Cardiac muscle cell (in vitro differentiated cells and primary cell): ENCODE results near the gene LMBR1. TPM values are rescaled to one million over a fixed set of nuclear protein-coding genes. Genes with fewer than 3 reads are reported as not detected.
A peak's percentile ranks its signal among the peaks of the same experiment; 100 is the strongest.

Experiments
- DNase-seq, 2 donors: peaks; one replicate each; pipeline versions ENCODE4 v3.0.0 to v3.0.0-alpha.2; 2010 to 2017; ENCODE audit warnings: low read depth in 1 of 2, low spot score in 1 of 2
- H3K27ac ChIP-seq: fragments of 200-600 bp; sonication (generic); 2 replicates; pipeline ENCODE4 v1.5.1; 2016
- H3K27me3 ChIP-seq: fragments of 200-600 bp; sonication (generic); 2 replicates; pipeline ENCODE4 v1.6.0; 2016; ENCODE audit warnings: control low read depth
- H3K36me3 ChIP-seq: fragments of 200-600 bp; sonication (generic); 2 replicates; pipeline ENCODE4 v1.5.1; 2016; ENCODE audit warnings: control low read depth
- H3K4me1 ChIP-seq: fragments of 200-600 bp; sonication (generic); 2 replicates; pipeline ENCODE4 v1.8.1; 2017; ENCODE audit warnings: low read depth, mild to moderate bottlenecking, mixed run types
- H3K4me3 ChIP-seq: fragments of 200-600 bp; sonication (generic); 2 replicates; pipeline ENCODE4 v1.5.1; 2016; ENCODE audit warnings: mild to moderate bottlenecking
- H3K9me3 ChIP-seq: fragments of 200-600 bp; sonication (generic); 2 replicates; pipeline ENCODE4 v1.5.1; 2017; ENCODE audit warnings: low read depth, mild to moderate bottlenecking, control low read depth
- polyA plus RNA-seq: library from polyadenylated mRNA; unstranded; fragments of >200 nt; fragmentation: Nextera tagmentation; extraction: Ambion mirVana; gene quantifications from 2 replicates; pipeline ENCODE4 v1.2.1, GENCODE V29; 2016
- total RNA-seq: library from RNA; depleted of rRNA; stranded (reverse); fragments of >200 nt; gene quantifications from 2 replicates; pipeline ENCODE4 v1.2.3, GENCODE V29; 2016
- TF ChIP-seq, protein P1 (sequence below): IDR thresholded peaks from 2 replicates; pipeline ENCODE4 v1.5.1; 2012; ENCODE audit warnings: low read depth, mild to moderate bottlenecking, low read length

Gene LMBR1
- total and polyA plus RNA-seq, 2 experiments from 2014 or later: 49.9 to 78.0 TPM

DNA sequence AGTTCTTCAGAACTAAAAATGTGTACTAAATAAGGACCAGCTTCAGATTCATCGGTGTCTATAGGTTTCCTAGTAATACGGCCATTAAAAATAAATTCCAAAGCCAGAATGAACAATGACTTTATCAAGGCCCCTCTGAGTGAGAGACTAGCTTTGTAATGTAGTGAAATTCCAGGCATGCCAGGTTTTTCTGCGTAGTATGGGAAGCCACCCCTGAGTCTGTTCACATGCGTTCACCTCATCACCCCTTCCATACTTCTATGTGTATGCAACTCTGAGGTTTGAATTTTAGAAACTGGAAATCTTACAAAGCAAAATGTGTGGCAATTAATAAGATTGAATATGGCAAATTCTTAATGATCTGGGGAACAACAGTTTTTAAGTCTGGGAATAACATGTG lies 227.9 kb downstream of the LMBR1 start:
- TF ChIP-seq, protein P1, sequence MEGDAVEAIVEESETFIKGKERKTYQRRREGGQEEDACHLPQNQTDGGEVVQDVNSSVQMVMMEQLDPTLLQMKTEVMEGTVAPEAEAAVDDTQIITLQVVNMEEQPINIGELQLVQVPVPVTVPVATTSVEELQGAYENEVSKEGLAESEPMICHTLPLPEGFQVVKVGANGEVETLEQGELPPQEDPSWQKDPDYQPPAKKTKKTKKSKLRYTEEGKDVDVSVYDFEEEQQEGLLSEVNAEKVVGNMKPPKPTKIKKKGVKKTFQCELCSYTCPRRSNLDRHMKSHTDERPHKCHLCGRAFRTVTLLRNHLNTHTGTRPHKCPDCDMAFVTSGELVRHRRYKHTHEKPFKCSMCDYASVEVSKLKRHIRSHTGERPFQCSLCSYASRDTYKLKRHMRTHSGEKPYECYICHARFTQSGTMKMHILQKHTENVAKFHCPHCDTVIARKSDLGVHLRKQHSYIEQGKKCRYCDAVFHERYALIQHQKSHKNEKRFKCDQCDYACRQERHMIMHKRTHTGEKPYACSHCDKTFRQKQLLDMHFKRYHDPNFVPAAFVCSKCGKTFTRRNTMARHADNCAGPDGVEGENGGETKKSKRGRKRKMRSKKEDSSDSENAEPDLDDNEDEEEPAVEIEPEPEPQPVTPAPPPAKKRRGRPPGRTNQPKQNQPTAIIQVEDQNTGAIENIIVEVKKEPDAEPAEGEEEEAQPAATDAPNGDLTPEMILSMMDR: no peak
- Histone ChIP-seq H3K4me3 (no peak overlapping the region), H3K36me3 (no peaks in the 10 kb centered on the region), H3K9me3 (no peaks in the 10 kb centered on the region), H3K27ac (peak overlapping the region; percentile 51), H3K4me1 (peaks cover 8% of the 10 kb centered on the region), H3K27me3 (no peaks in the 10 kb centered on the region)
- peak; percentile 6 to 36 for DNase-seq

GRCh38 chr7:156662277-156662676 lies 230.7 kb downstream of the LMBR1 start:
- Histone ChIP-seq H3K27me3 (no peaks in the 10 kb centered on the region), H3K36me3 (no peaks in the 10 kb centered on the region), H3K4me1 (peaks cover 8% of the 10 kb centered on the region), H3K9me3 (no peaks in the 10 kb centered on the region), H3K4me3 (no peak overlapping the region), H3K27ac (no peak overlapping the region)
- TF ChIP-seq, protein P1: no peak
- no peak for DNase-seq

GRCh38 chr7:156661637-156662036 lies 231.3 kb downstream of the LMBR1 start:
- no peaks in the 10 kb centered on the region for H3K36me3 ChIP-seq
- DNase-seq: no peak
- H3K4me1 ChIP-seq: peaks cover 8% of the 10 kb centered on the region
- H3K27ac ChIP-seq: no peak overlapping the region
- no peaks in the 10 kb centered on the region for H3K27me3 ChIP-seq
- H3K9me3 ChIP-seq: no peaks in the 10 kb centered on the region
- TF ChIP-seq, protein P1: no peak
- no peak overlapping the region for H3K4me3 ChIP-seq

GRCh38 chr7:156659961-156660360 lies 233.0 kb downstream of the LMBR1 start:
- Histone ChIP-seq H3K27me3 (no peaks in the 10 kb centered on the region), H3K27ac (no peak overlapping the region), H3K4me3 (no peak overlapping the region), H3K36me3 (no peaks in the 10 kb centered on the region), H3K9me3 (no peaks in the 10 kb centered on the region), H3K4me1 (no peaks in the 10 kb centered on the region)
- no peak for DNase-seq
- TF ChIP-seq, protein P1: no peak

GRCh38 chr7:156659203-156659602 lies 233.8 kb downstream of the LMBR1 start:
- Histone ChIP-seq H3K9me3 (no peaks in the 10 kb centered on the region), H3K4me3 (no peak overlapping the region), H3K27ac (no peak overlapping the region), H3K4me1 (no peaks in the 10 kb centered on the region), H3K36me3 (no peaks in the 10 kb centered on the region), H3K27me3 (no peaks in the 10 kb centered on the region)
- DNase-seq: peak in 1 of 2 donors; percentile 7
- TF ChIP-seq, protein P1: no peak

- Histone ChIP-seq H3K4me1 (no peaks in the 10 kb centered on the region), H3K4me3 (no peak overlapping the region), H3K9me3 (no peaks in the 10 kb centered on the region), H3K27me3 (no peaks in the 10 kb centered on the region), H3K36me3 (no peaks in the 10 kb centered on the region), H3K27ac (no peak overlapping the region)
- no peak for DNase-seq
- TF ChIP-seq, protein P1: no peak
Observed at GRCh38 chr7:156657681-156658080, 235.3 kb downstream of the LMBR1 start.
